ENCODE data around the gene TEAD3. TPM values are rescaled to one million over a fixed set of nuclear protein-coding genes. Genes with fewer than 3 reads are reported as not detected.

The TEAD3 gene
- total RNA-seq, 1 donor from 2014 or later: 25.5 TPM

DNA sequence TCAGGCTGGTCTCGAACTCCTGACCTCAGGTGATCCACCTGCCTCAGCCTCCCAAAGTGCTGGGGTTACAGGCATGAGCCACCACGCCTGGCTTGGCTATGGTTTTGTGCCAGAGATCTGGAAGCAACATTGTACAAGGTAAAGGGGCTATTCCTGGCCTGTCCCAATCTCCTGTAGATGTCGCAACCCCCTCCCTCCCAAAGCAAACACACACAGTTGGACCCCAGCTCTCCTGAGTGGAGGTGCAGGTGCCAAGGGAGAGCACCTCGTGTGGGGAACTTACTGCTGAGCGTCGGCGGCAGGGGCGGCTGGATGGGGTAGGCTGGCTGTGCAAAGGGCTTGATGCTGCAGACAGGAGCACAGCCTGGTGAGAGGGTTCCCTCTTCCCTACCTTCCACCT is 19.9 kb downstream of the TEAD3 start:
- no peak for DNase-seq (ENCODE audit: low read depth)

DNA sequence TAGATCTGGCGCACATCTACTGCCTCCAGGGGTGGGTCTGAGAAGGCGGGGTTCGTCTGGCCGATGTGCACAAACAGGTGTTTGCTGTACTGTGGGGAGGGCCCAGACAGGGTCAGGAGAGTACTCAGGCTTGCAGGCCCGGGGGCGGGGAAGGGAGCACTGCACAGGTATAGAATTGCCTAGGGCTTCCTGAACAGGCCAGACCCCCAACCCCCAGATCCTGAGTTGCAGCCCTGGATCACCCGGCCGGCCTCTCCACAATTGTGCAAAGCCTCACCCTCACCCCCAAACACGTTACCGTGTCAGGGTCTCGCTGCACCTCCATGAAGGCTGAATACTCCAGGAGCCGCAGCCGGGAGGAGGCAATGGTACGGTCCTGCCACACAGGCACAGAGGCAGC is 20.9 kb downstream of the TEAD3 start:
- no peak for DNase-seq (ENCODE audit: low read depth)

DNA sequence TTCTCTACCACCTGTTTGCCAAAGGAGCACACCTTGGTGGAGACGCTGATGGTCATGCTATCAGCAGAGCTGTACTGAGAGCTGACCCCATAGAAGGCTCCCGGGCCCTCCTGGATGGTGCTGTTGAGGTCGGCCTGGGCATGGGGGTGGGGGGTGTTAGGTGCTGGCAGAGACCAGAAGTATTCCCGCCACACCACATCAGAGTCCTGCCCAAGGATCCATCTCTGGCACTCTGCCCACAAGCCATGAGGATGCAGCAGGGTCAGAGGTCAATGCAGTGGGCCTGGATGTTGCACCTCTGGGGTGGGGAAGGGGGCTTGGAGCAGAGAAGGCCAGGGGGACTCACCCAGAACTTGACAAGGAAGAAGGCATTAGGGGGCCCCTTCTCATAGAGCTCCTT is 21.3 kb downstream of the TEAD3 start:
- DNase-seq (ENCODE audit: low read depth): no peak

DNA sequence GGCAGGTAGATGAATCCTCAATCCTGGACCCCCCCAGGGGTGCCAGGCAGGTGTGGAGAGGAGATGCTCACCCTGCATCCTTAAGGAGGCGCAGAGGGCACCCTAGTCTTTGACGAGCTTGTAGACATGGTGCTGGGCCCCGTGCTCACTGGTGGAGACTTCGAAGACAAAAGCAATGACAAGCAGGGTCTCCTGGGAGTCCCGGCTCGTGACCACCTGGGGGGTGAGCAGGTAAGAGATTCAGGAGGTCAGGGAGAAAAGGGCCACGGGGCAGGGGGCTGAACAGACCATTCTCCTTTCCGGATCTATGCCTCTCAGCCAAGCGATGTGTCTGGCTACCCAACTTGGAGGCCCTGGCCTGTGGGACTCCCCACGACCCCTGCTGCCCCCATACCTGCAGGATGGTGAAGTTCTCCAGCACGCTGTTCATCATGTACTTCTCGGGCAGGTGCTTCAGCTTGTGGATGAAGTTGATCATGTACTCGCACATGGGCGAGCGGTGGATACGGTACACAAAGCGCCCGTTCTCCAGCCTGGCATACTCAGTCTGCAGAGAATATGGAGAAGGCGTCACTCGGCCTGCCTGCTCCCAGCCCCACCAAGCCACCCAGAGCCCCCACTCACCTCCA is 21.8 kb downstream of the TEAD3 start:
- DNase-seq (ENCODE audit: low read depth): no peak

DNA sequence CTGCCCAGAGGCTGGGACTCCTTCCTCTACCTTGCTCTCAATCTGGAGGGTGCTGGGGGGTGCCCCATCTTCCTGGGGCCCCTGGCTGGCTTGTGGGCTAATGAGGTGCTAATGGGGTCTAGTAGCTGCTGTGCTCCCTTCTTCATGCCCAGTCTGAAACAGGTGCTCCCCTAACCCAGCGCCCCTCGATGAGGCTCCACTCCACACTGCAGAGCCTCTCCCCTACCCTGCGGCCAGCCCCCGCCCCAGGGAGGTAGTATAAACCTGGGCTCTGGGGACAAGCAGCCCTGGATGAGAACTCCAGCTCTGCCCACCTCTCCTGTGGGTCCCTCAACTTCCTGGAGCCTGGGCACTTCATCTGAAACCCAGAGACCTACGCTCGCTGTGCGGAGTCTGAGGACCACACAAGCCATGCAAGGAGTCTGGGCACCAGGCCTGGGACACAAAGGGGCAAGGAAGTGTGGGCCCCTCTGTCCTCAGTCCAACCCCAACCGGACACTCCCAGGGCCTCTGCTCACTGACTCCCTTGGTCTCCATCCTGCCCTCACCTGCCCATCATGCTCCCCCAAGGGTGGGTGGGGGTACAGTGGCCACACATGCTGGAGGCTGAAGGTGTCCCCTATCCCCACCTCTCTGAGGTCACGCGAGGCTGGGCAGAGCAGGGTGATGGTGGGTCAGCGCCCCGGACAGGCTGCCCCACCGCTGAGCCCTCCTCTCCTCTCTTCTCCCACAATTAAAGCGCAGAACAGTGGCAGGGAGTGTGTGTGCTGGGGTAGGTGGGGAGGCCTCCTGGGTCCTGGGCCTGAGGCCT is 22.5 kb downstream of the TEAD3 start:
- no peak for DNase-seq (ENCODE audit: low read depth)

DNA sequence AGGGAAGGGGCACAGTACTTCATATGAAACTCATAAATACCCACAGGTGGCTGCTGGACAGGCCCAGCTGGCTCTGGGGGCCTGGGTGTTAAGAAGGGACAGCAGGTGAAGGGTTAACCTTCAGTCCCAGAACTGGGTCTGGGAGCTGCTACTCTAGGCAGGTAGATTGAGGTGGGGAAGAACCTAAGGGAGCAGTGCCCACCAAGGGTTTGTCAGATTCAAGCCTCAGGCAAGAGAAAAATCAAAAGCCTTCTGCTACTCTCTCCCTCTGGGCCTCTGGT is 23.1 kb downstream of the TEAD3 start:
- no peak for DNase-seq (ENCODE audit: low read depth)

DNA sequence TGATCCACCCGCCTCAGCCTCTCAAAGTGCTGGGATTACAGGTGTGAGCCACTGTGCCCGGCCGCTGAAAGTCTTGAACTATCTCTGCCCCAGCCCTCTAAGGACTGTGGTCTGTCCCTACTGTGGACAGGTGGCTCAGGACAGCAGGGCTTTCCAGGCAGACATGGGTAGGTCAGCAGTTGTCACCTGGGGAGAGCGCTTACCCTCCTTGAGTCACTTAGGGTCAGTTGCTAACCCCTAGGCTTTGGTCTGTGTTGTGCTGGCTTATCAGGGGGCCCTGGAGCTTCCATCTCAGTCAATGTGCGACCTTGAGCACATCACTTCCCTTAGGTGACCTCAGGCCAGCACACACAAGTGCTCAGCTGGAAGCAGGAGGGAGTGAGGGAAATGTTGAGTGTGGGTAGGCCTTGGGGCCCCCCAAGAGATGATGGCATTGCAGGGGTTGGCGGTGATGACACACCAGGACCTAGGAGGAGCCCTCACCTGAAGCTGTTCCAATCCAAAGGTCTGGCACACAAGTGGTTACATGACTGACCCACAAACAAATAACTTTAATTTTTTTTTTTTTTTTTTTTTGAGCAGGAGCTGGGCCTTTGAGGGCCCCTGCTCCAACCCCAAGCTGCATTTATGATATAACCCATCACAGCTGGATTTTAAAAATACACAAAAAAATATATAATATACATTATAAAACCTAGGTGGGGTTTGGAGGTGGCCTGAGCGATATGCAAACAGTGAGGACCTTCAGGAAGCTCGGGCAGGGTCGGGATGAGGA is 23.6 kb downstream of the TEAD3 start:
- DNase-seq (ENCODE audit: low read depth): no peak

DNA sequence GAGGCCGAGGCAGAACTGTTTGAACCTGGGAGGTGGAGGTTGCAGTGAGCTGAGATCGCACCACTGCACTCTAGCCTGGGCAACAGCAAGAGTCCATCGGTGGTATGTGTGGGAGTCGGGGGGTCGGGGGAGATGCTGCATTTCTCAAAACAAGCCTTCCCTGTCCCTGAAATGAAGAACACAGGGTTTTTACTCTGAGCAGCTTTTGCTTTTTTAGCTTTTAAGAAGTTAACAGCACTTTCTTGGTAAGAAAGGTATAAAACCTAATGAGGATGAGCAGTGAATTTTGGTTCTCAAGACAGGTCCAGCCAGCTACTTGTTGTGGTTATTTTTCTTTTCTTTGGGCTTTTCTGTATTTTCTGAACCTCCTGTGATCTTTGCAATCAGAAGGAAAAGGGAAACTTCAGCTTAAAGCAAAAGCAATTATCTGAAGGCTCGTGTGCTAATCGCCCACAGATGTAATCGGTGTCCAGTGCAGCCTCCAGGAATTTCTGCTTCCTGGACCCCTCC is 25.0 kb downstream of the TEAD3 start:
- no peak for DNase-seq (ENCODE audit: low read depth)

DNA sequence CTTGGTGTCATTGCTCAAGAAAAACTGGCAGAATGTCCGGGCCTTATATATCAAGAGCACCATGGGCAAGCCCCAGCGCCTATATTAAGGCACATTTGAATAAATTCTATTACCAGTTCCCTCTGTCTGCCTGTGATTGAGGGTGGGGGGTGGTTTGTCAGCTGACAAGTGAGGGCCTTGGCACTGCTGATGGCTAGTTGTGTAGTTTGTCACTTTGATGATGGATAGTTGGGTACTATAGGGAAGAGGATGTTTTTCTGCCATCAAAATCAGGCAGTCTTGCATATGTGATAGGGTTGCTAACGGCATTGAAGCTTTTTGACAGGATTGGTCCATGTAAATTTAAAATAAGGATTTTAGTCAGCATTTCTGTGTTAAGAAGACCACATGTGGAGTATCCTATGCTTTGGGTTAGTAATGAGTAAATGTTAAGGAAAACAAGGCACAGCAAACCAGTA is 26.2 kb downstream of the TEAD3 start:
- no peak for DNase-seq (ENCODE audit: low read depth)

DNA sequence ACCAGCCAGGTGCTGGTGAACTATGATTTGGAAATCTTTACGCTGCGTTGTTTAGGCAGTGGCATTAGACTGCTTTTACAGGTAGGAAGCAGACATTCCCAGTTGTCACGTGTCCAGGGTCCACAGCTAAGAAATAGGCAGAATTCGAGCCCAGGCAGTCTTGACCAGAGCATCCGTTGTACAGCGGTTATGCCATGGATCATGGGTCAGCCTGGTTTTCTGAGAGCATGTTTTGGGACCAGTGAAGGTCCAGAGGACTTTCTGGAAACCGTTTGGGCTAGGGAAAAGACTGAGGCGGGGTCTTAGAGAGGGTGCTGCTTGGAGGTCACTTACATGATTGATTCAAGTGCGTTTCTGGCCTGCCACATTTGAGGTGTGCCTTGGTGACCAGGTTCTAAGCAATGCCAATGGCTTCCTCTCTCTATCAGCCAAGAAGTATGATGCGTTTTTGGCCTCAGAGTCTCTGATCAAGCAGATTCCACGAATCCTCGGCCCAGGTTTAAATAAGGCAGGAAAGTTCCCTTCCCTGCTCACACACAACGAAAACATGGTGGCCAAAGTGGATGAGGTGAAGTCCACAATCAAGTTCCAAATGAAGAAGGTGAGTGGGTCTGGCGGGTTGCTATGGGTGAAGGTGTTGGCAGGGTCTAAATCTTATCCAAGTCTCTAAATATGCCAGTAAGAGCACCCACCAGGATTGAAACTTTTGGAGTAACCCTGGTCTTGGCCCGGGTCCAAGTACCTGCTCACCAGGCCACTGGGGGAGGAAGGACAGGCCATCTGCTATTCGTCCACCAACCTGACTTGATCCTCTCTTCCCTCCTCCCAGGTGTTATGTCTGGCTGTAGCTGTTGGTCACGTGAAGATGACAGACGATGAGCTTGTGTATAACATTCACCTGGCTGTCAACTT is 26.9 kb downstream of the TEAD3 start:
- DNase-seq (ENCODE audit: low read depth): no peak

DNA sequence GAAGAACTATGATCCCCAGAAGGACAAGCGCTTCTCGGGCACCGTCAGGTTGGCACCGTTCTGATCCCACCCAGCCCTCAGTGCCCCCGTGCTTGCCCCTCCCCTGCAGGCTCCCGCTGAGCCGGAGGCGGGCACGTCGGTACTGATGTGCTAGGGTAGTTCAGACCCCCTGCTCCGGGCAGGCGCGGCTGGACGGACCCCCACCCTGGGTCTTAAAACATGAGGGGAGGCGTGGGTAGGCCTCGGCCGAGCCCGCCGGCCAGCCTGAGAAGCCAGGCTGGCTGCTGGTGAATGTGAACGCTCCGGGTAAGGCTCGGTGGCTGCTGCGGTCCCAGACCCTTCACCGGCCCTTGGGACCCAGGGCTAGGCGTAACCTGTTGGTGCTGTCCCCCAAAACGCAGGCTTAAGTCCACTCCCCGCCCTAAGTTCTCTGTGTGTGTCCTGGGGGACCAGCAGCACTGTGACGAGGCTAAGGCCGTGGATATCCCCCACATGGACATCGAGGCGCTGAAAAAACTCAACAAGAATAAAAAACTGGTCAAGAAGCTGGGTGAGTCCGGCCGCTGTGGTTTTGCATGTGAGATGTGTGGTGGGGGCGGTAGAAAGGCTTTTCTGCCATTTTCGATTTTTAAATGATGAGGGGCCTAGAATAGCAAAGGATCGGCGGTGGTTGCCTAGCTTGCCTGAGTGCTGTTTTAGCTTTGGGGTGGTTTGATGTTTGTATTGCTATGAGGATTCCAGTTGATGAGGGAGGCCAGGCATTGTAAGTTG is 27.7 kb downstream of the TEAD3 start:
- no peak for DNase-seq (ENCODE audit: low read depth)

DNA sequence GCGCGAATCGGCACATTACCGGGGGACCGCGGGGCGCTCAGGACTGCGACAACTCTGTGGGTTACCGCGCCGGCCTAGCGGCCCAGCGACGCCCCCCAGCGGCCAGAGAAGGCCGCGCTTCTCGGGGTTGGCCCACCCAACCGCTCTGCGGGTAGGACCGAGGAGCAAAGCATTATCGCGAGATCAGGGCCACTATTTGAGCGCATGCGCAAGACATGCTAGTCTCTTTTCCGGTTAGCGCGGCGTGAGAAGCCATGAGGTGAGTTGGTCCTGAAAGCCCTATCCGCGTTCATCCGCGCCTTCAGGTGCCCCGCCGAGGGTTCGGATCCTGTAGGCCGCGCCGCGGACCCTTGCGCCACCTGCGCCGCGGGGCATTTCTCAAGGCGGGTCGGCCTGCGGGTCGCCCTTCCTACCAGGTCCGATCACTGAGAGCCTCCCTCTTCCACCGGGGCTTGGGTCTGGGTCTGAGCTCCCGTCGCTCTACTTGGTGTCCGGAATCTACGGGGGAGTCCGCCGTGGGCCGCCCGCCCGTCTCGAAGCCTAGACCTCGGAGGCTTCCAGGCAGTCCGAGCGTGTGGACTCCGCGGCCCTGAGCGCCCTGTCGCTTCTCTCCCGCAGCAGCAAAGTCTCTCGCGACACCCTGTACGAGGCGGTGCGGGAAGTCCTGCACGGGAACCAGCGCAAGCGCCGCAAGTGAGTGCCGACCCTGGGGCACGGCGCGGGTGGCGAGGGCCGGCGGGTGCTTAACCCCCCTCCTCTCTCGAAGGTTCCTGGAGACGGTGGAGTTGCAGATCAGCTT is 28.5 kb downstream of the TEAD3 start, which contains the start of gene RPL10A:
Gene RPL10A (plus strand): TSS at position 221 of the 799 bp plus-strand sequence. CDS start 34 bp downstream, at position 255.
- DNase-seq (ENCODE audit: low read depth): peak; percentile 98

DNA sequence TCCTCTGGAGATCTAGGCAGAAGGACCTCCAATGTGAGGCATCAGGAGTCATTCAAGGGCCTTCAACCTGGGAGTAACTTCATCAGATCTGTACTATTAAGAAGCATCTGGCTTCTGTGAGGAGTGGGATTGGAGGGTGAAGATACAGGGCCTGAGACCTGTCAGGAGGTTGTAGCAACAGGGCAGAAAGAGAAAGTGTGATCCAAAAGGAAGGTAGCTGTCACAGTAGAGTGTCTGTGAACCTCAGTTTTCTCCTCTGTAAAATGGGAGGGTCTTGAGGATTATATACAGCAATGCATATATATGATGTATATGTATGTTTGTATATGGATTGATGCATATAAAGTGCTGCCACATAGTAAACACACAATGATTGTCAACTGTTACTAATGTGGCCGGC is 31.2 kb downstream of the TEAD3 start:
- DNase-seq (ENCODE audit: low read depth): no peak

DNA sequence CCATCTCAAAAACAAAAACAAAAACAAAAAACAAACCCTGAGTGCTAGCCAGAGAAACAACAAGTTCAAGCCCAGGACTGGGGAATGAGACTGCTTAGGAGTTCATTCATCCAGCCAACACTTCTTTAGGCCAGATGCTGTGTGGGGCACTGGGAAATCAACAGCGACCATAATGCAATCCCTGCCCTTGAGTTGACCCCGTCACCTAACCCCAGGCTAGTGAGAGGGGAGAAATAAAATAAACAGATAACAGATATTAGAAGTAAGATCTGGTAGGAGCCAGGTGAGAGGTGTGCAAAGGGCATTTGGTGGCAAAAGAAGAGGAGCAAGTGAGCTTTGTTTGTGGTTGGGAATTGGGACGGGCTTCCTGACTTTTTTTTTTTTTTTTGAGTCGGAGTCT is 33.6 kb downstream of the TEAD3 start:
- no peak for DNase-seq (ENCODE audit: low read depth)

DNA sequence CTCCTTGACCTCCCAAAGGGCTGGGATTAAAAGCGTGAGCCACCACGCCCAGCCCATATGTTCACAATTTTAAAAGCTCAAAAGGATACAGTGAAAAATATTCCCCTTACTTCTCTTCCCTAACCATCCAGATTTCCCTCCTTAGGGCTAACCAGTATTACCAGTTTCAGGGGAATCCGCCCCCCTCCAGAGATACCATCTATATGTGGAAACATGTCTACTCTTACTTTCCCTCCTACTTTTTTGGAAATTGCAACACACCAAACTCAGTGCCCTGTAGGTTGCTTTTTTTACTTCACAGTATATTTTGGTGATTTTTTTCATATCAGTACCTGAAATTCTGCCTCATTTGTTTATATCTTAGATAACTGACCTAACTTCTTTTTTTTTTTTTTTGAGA is 35.6 kb downstream of the TEAD3 start:
- DNase-seq (ENCODE audit: low read depth): no peak

DNA sequence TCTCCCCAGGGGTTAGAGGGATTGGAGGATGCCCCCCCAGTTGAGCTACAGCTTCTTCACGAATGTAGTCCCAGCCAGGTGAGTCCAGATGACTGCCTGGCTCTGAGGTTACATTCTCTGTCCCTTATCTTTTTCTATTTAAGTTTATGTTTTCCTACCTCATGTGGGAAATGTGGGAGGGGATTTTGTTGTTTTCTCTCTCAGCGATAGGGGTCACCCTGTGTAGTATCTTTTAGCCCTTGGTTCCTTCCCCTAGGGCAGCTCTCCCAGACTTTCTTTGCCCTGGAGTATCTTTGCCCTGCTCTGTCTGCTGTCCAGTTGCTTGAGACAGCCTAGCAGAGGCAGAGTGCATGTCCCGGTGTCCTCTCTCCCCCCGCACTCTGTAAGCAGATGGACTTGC is 39.0 kb downstream of the TEAD3 start:
- DNase-seq (ENCODE audit: low read depth): no peak

DNA sequence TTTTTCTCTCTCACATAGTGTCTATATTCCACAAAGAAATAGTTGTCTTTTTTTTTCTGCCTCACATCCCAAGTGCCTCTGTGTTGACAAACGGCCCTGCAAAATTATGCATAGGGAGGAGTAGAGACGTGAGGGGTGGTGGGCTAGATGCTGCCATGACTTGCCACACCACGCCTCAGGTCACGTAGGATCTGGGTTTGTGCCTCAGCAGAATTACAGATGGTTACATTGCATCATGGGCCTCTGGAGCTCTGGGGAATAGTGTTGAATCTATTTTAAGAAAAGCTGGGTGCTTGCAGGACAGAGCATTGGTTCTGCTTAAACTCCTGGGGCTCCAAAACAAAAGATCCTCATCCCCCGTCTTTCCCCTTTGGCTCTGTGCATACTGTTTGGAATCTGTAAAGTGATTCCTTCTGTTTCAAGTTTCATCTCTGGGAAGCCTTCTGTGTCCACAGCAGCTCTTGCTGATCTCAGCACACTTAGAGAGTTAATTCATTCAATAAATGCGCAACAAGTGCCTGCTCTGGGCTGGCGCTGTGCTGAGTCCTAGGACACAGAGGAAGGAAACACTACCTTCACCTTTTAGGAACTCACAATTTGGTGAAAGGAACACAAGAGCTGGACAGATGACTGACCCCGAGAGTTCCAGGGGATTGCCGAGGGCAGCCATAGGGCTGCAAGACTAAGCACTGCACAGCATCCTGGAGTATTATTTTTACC is 42.3 kb downstream of the TEAD3 start:
- no peak for DNase-seq (ENCODE audit: low read depth)

DNA sequence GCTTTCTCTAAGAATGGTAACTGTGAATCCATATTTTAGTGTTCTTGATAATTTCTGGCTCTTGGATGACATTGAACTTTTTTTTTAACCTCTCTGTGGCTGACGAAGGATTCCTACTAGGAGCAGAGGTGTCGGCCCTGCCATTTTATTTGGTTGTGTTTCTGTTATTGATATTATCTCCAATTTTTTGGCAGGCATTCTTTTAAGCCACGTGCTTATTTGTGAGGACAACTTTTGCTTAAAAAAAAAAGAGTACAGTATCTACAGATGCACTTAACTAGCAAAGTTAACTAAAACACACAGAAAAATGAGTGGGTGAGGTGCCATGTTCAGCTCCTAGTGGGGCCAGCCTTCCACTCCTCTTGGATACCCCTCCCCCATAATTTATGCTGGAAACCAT is 43.6 kb downstream of the TEAD3 start:
- no peak for DNase-seq (ENCODE audit: low read depth)
